Epithelial cell of proximal tubule (primary cell): ENCODE measurements around the gene NDUFA3. TPM values are rescaled to one million over a fixed set of nuclear protein-coding genes. Genes with fewer than 3 reads are reported as not detected.

Experiments
- DNase-seq: peaks from one replicate; pipeline ENCODE4 v3.0.0-alpha.2; 2011; ENCODE audit warnings: low read depth
- H3K4me3 ChIP-seq: 2 replicates; pipeline ENCODE4 v1.5.1; 2011; ENCODE audit warnings: low read depth, mild to moderate bottlenecking, low read length
- total RNA-seq: library from RNA; depleted of rRNA; stranded (reverse); fragments of >200 nt; gene quantifications from 2 replicates; pipeline ENCODE4 v1.2.3, GENCODE V29; 2015
- TF ChIP-seq, protein P1 (sequence below): conservative IDR thresholded peaks from 2 replicates; pipeline ENCODE4 v1.5.1; 2012; ENCODE audit warnings: low read depth, mild to moderate bottlenecking, low read length

NDUFA3 gene
- total RNA-seq, 1 donor from 2014 or later = 35.9 TPM

DNA sequence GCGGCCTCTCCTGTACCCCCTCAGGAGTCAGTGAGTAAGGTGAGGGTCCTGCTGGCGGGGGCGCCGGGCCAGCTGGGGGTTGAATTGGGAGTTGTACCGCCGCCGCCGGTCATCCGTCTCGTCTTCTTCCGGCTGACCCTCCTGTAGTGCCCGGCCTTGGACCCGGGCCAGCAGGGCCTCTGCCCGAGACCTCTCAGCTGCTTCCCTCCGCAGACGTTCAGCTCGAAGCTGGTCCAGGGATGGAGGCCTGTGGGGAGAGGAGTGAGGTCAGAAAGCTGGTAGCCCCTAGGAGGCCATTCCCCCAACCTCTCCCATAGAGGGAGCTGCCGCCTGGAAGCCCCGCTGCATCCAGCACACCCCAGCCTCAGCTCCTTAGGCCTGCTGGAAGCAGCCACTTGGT is 53.0 kb downstream of the NDUFA3 start:
- no peak overlapping the region for H3K4me3 ChIP-seq
- TF ChIP-seq, protein P1, sequence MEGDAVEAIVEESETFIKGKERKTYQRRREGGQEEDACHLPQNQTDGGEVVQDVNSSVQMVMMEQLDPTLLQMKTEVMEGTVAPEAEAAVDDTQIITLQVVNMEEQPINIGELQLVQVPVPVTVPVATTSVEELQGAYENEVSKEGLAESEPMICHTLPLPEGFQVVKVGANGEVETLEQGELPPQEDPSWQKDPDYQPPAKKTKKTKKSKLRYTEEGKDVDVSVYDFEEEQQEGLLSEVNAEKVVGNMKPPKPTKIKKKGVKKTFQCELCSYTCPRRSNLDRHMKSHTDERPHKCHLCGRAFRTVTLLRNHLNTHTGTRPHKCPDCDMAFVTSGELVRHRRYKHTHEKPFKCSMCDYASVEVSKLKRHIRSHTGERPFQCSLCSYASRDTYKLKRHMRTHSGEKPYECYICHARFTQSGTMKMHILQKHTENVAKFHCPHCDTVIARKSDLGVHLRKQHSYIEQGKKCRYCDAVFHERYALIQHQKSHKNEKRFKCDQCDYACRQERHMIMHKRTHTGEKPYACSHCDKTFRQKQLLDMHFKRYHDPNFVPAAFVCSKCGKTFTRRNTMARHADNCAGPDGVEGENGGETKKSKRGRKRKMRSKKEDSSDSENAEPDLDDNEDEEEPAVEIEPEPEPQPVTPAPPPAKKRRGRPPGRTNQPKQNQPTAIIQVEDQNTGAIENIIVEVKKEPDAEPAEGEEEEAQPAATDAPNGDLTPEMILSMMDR = no peak
- DNase-seq = no peak

DNA sequence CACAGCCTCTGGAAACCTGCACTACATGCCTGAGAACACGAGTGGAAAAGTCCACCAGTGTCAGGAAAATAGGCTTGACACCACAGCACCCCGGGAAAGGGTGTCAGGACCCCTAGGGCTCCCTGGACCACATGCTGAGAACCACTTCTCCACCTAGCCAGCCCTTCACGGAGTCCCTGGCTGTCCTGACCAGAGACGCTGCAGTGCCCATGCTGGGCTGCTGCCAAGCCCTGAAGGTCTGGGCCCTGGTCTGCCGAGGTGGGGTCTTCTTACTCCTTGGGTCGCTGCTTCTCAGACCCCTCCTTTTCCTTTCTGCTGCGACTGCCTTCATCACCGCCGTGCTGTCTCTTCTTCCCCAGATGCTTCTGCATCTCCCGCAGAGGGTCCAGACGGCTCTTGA is 53.8 kb downstream of the NDUFA3 start:
- TF ChIP-seq, protein P1 = no peak
- H3K4me3 ChIP-seq = no peak overlapping the region
- no peak for DNase-seq

DNA sequence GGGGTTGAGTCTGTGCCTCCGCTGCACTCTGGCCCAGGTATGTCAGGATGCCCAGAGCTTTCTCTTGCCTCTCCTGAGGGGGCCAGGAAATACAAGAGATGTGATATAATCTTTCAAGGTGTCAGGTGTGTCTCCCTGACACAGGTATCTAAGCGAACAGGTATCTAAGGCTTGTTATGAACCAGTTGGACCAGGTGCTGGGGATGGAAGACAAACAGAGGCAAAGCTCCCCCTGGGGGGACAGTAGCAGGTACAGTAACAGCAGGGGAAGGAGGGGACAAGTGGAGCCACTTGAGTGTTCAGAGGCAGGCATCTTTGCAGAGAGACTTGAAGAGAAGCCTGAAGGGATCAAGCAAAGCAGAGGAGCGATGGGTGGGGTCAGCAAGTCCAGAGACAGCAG is 54.3 kb downstream of the NDUFA3 start:
- DNase-seq = no peak
- TF ChIP-seq, protein P1 = no peak
- H3K4me3 ChIP-seq = no peak overlapping the region

Other genes starting within 250 kb of the NDUFA3 start
- gene MYADM, start 235.0 kb upstream of the NDUFA3 start, total RNA-seq = 48.7 and 59.5 TPM in 2 replicates
- gene PRKCG, start 220.7 kb upstream of the NDUFA3 start, total RNA-seq = 1.3 TPM in 1 of 2 replicates, not detected in the other
- gene CACNG7, start 193.6 kb upstream of the NDUFA3 start, total RNA-seq = not detected in 2 replicates
- gene CACNG8, start 139.9 kb upstream of the NDUFA3 start, total RNA-seq = under 0.01 TPM in 1 of 2 replicates, not detected in the other
- 0.29 and 0.94 TPM in 2 replicates for gene CACNG6, start 111.2 kb upstream of the NDUFA3 start, total RNA-seq
- 0.75 TPM in 1 of 2 replicates, not detected in the other for gene VSTM1, start 39.0 kb upstream of the NDUFA3 start, total RNA-seq
- gene TARM1, start 21.5 kb upstream of the NDUFA3 start, total RNA-seq = not detected in 2 replicates
- gene OSCAR, start 2.1 kb upstream of the NDUFA3 start, total RNA-seq = 0.22 TPM in 1 of 2 replicates, not detected in the other
- gene TFPT, start 12.8 kb downstream of the NDUFA3 start, total RNA-seq = 22.1 and 39.6 TPM in 2 replicates
- gene PRPF31, start 12.9 kb downstream of the NDUFA3 start, total RNA-seq = 64.3 and 111 TPM in 2 replicates
- gene CNOT3, start 34.9 kb downstream of the NDUFA3 start, total RNA-seq = 17.7 and 20.5 TPM in 2 replicates
- 6.7 and 11.5 TPM in 2 replicates for gene LENG1, start 56.9 kb downstream of the NDUFA3 start, total RNA-seq
- gene TMC4, start 70.3 kb downstream of the NDUFA3 start, total RNA-seq = 3.7 and 9.5 TPM in 2 replicates
- 109 and 218 TPM in 2 replicates for gene MBOAT7, start 86.7 kb downstream of the NDUFA3 start, total RNA-seq
- gene TSEN34, start 88.5 kb downstream of the NDUFA3 start, total RNA-seq = 154 and 174 TPM in 2 replicates
- gene RPS9, start 98.0 kb downstream of the NDUFA3 start, total RNA-seq = 2,374 and 2,446 TPM in 2 replicates
- gene LILRB3, start 120.2 kb downstream of the NDUFA3 start, total RNA-seq = not detected in 2 replicates
- not detected in 2 replicates for gene LILRA6, start 139.9 kb downstream of the NDUFA3 start, total RNA-seq
- not detected in 2 replicates for gene LILRB5, start 154.4 kb downstream of the NDUFA3 start, total RNA-seq
- gene LILRB2, start 178.3 kb downstream of the NDUFA3 start, total RNA-seq = not detected in 2 replicates
- not detected in 2 replicates for gene LILRA5, start 210.3 kb downstream of the NDUFA3 start, total RNA-seq
- gene LILRA4, start 236.3 kb downstream of the NDUFA3 start, total RNA-seq = not detected in 2 replicates